Endothelial cell of umbilical vein (primary cell): Measurements from ENCODE around the gene SUFU. TPM values are rescaled to one million over a fixed set of nuclear protein-coding genes. Genes with fewer than 3 reads are reported as not detected.

Source experiments
- BruUV-seq: library from RNA; stranded (reverse); fragments of 400-500 nt; replicated peaks from 2 replicates; lab custom pipeline; 2021; lab: Mats Ljungman, UMichigan
- CTCF ChIA-PET: fragments of 300-600, 350-600 bp; sonication (Branson Sonifier 250); formaldehyde crosslinking; loops from one replicate; lab custom pipeline; 2021; ENCODE audit warnings: antibody characterized with exemption, inconsistent platforms; lab: Charles Lee
- POLR2A ChIA-PET: fragments of 300-600, 350-600 bp; sonication (Branson Sonifier 250); formaldehyde crosslinking; loops from one replicate; lab custom pipeline; 2021; ENCODE audit warnings: antibody characterized with exemption, inconsistent platforms; lab: Charles Lee
- DNase-seq: peaks from one replicate; pipeline ENCODE4 v3.0.0-alpha.2; 2011; ENCODE audit warnings: low read depth, low spot score
- FAIRE-seq: peaks from 2 replicates; lab custom pipeline; 2011; peaks lifted over from hg19 to GRCh38; lab: Jason Lieb, UNC
- H2AFZ ChIP-seq: 2 replicates; pipeline ENCODE4 v1.6.0; 2012; ENCODE audit warnings: low read depth, low read length, control low read depth, inconsistent platforms
- H3K27ac ChIP-seq: 2 replicates; pipeline ENCODE4 v1.5.1; 2011; ENCODE audit warnings: low read depth, mild to moderate bottlenecking, control low read depth, low read length, moderate library complexity; ENCODE audit not compliant: insufficient read depth
- H3K27me3 ChIP-seq, 2 experiments: 2 replicates each; pipeline versions ENCODE4 v1.6.0 to v1.6.1; 2011; ENCODE audit warnings: low read length in 2 of 2, mixed read lengths in 1 of 2; ENCODE audit not compliant: control insufficient read depth in 2 of 2, insufficient read depth in 2 of 2
- H3K36me3 ChIP-seq, 2 experiments: 2 replicates in 1 of 2; 3 replicates in 1 of 2; pipeline ENCODE4 v1.5.1; 2011; ENCODE audit warnings: low read length in 2 of 2, mild to moderate bottlenecking in 1 of 2, moderate library complexity in 1 of 2; ENCODE audit not compliant: control insufficient read depth in 2 of 2, insufficient read depth in 2 of 2; ENCODE audit errors: extremely low read depth in 1 of 2
- H3K4me1 ChIP-seq: 3 replicates; pipeline ENCODE4 v1.5.1; 2011; ENCODE audit warnings: mild to moderate bottlenecking, low read length; ENCODE audit not compliant: control insufficient read depth, insufficient read depth; ENCODE audit errors: extremely low read depth
- H3K4me2 ChIP-seq: 2 replicates; pipeline ENCODE4 v1.6.1; 2011; ENCODE audit warnings: low read length, control low read depth, mixed read lengths; ENCODE audit not compliant: insufficient read depth
- H3K4me3 ChIP-seq, 3 experiments: fragments of 200-600 bp in 1 of 3; sonication (generic), shearing (Covaris generic) in 1 of 3; replicated peaks in 1 of 3; 2 replicates each; pipeline ENCODE4 v1.5.1; 2011 to 2016; ENCODE audit warnings: control low read depth in 3 of 3, low read length in 3 of 3, mild to moderate bottlenecking in 2 of 3, inconsistent platforms in 1 of 3, low read depth in 1 of 3, moderate library complexity in 1 of 3; ENCODE audit not compliant: insufficient read depth in 1 of 3
- H3K79me2 ChIP-seq: 2 replicates; pipeline ENCODE4 v1.6.0; 2012; ENCODE audit warnings: low read length, inconsistent platforms; ENCODE audit not compliant: control insufficient read depth, insufficient read depth
- H3K9ac ChIP-seq: replicated peaks from 2 replicates; pipeline ENCODE3; 2011; ENCODE audit warnings: low read length, control low read depth; ENCODE audit not compliant: insufficient read depth; ENCODE audit errors: extremely low read depth
- H3K9me1 ChIP-seq: replicated peaks from 3 replicates; pipeline ENCODE4 v1.6.0; 2011; ENCODE audit warnings: mild to moderate bottlenecking, low read length; ENCODE audit not compliant: control insufficient read depth, insufficient read depth; ENCODE audit errors: extremely low read depth
- H3K9me3 ChIP-seq: replicated peaks from 2 replicates; pipeline ENCODE4 v1.5.1; 2012; ENCODE audit warnings: low read length, inconsistent platforms; ENCODE audit not compliant: control insufficient read depth, insufficient read depth
- H4K20me1 ChIP-seq: replicated peaks from 2 replicates; pipeline ENCODE3; 2011; ENCODE audit warnings: mild to moderate bottlenecking, low read length; ENCODE audit not compliant: control insufficient read depth, insufficient read depth; ENCODE audit errors: extremely low read depth
- EZH2 ChIP-seq: IDR thresholded peaks from 2 replicates; pipeline ENCODE4 v1.6.1; 2012; ENCODE audit warnings: borderline replicate concordance, low read depth, mild to moderate bottlenecking, moderate library complexity, low read length, inconsistent platforms; ENCODE audit not compliant: severe bottlenecking
- FOS ChIP-seq: IDR thresholded peaks from 2 replicates; pipeline ENCODE4 v1.6.1; 2011; ENCODE audit warnings: mild to moderate bottlenecking, low read length, moderate library complexity, borderline replicate concordance; ENCODE audit not compliant: insufficient read depth
- GATA2 ChIP-seq: IDR thresholded peaks from 2 replicates; pipeline ENCODE4 v1.7.0; 2011; ENCODE audit warnings: low read depth, mild to moderate bottlenecking, moderate library complexity, mixed read lengths, low read length; ENCODE audit not compliant: insufficient read length, insufficient read depth
- JUN ChIP-seq: IDR thresholded peaks from 2 replicates; pipeline ENCODE4 v1.6.1; 2011; ENCODE audit warnings: borderline replicate concordance, low read depth; ENCODE audit not compliant: insufficient read length, insufficient read depth
- MYC ChIP-seq: IDR thresholded peaks from one replicate; pipeline ENCODE4 v1.6.1; 2011; ENCODE audit warnings: mild to moderate bottlenecking, low read depth, low read length
- POLR2AphosphoS5 ChIP-seq: IDR thresholded peaks from 2 replicates; pipeline ENCODE4 v1.6.1; 2012; ENCODE audit warnings: low read depth, mild to moderate bottlenecking, control low read depth, low read length, moderate library complexity; ENCODE audit not compliant: insufficient read depth
- dilution Hi-C: fragments of 300-500 bp; cut with MboI; formaldehyde crosslinking; loops from one replicate; pipeline ENCODE4 v1.15.0; 2019; ENCODE audit warnings: low sequenced_read_pairs; ENCODE audit not compliant: extremely low pct_ligation_motif_present
- intact Hi-C: fragments of 100-400 bp; cut with micrococcal nuclease; formaldehyde crosslinking; loops from one replicate; pipeline ENCODE4 v1.10.0; 2022
- polyA plus RNA-seq, 4 experiments: library from polyadenylated mRNA; depleted of rRNA in 3 of 4; stranded (reverse) in 3 of 4; unstranded in 1 of 4; fragments of >200 nt; gene quantifications; 2 replicates each; pipeline versions ENCODE4 v1.2.1 to v1.2.3, GENCODE V29; 2011 to 2012; ENCODE audit warnings: missing spikeins in 1 of 4
- total RNA-seq: library from RNA; stranded (reverse); gene quantifications from 2 replicates; pipeline ENCODE4 v1.2.3, GENCODE V29; 2021
- TF ChIP-seq, protein P1 (sequence below): IDR thresholded peaks from 2 replicates; pipeline ENCODE4 v1.6.1; 2011; ENCODE audit not compliant: insufficient read depth, insufficient read length

Gene SUFU
- total and polyA plus RNA-seq, 2 donors (not counting 3 experiments of a cell fraction or from before 2014, with no cell fraction given), result 10.1 to 16.3 TPM

DNA sequence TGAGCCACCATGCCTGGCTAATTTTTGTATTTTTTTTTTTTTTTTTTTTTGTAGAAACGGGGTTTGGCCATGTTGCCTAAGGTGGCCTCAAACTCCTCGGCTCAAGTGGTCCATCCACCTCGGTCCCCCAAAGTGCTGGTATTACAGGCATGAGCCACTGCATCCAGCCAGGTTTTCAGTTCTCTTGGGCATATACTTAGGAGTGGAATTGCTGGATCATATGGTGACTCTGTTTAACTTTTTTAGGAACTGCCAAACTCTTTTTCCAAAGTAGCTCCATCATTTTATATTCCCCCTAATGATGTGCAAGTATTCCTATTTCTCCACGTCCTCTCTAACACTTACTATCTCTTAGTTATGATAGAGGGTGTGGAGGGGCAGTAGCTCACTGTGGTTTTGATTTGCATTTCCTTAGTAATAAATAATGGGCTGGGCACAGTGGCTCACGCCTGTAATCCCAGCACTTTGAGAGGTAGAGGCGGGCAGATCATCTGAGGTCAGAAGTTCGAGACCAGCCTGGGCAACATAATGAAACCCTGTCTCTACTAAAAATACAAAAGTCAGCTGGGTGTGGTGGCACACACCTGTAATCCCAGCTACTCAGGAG is 41.6 kb downstream of the SUFU start:
- no peak for TF ChIP-seq MYC
- TF ChIP-seq POLR2AphosphoS5, result no peak
- no peak for TF ChIP-seq EZH2
- TF ChIP-seq, protein P1, sequence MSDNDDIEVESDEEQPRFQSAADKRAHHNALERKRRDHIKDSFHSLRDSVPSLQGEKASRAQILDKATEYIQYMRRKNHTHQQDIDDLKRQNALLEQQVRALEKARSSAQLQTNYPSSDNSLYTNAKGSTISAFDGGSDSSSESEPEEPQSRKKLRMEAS, result no peak
- no peak for TF ChIP-seq JUN
- TF ChIP-seq GATA2, result no peak
- no peak for TF ChIP-seq FOS
- Histone ChIP-seq H3K9me1 (no peaks in the 10 kb centered on the region), H3K4me3 (no peak overlapping the region), H3K27me3 (no peaks in the 10 kb centered on the region), H3K4me2 (no peak overlapping the region), H3K9ac (no peak overlapping the region), H4K20me1 (no peaks in the 10 kb centered on the region), H3K36me3 (peaks cover 0 to 3% of the 10 kb centered on the region in 2 experiments), H2AFZ (no peak overlapping the region), H3K4me1 (no peaks in the 10 kb centered on the region), H3K79me2 (no peaks in the 10 kb centered on the region), H3K27ac (no peak overlapping the region), H3K9me3 (no peaks in the 10 kb centered on the region)
- FAIRE-seq (no peak), DNase-seq (no peak)
- dilution Hi-C loops (no loop called here), intact Hi-C loops (no loop called here)
- ChIA-PET CTCF (interaction anchor here (0.6 to 1.3 kb wide), 2 partner anchors 10 to 16 kb away, joined by 3 read pairs; no protein-coding TSS in a partner anchor), POLR2A (no interaction called here)
- BruUV-seq, result no TSS peak
